ENCODE data around the gene KCNN1. TPM values are rescaled to one million over a fixed set of nuclear protein-coding genes. Genes with fewer than 3 reads are reported as not detected.

Gene KCNN1
- total RNA-seq, 1 experiment from 2014 or later, result 9.2 TPM

DNA sequence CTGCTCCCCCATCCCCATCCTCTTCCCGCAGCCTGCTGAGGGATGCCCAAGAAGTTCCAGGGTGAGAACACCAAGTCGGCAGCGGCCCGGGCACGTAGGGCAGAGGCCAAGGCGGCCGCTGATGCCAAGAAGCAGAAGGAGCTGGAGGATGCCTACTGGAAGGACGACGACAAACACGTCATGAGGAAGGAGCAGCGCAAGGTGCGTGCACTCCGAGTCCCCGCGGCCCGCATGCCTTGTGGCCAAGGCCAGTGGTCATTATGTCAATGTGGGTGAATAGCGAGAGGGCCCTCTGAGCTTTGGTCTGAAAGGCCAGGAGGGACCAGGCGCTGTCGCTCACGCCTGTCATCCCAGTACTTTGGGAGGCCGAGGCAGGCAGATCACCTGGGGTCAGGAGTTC, 30.5 kb upstream of the KCNN1 start:
- H3K36me3 Mint-ChIP-seq (ENCODE audit: insufficient read depth in 1 of 3, low read depth in 3 of 3), result peaks cover 6 to 26% (median 24%) of the 10 kb centered on the region in 3 experiments; a peak in 4 of 7 replicates
- H3K27me3 Mint-ChIP-seq (ENCODE audit: low read depth), result no peaks in the 10 kb centered on the region
- Histone ChIP-seq H2BK12ac (ENCODE audit: insufficient read length, low read depth, low read length) (no peak overlapping the region), H4K20me1 (ENCODE audit: control insufficient read depth, insufficient read depth, insufficient read length) (peaks cover 2% of the 10 kb centered on the region), H2AK5ac (ENCODE audit: insufficient read length, low read length) (no peak overlapping the region), H3K14ac (ENCODE audit: insufficient read depth, low read length) (no peak overlapping the region), H2AFZ (ENCODE audit: low read length) (no peak overlapping the region), H3K27me3 (ENCODE audit: insufficient read depth, low read length) (no peaks in the 10 kb centered on the region), H3K4ac (ENCODE audit: low read depth, low read length) (no peak overlapping the region), H3T11ph (ENCODE audit: low read length) (no peak overlapping the region), H3K9ac (ENCODE audit: extremely low read depth, insufficient read length, low read length) (no peak overlapping the region), H3K4me2 (ENCODE audit: insufficient read depth, insufficient read length, low read length) (no peak overlapping the region), H3K79me2 (ENCODE audit: insufficient read depth, low read length) (peaks cover 2% of the 10 kb centered on the region; the same call in 1 of the 2 replicates), H3K79me1 (ENCODE audit: insufficient read depth, low read depth, low read length, poor library complexity, severe bottlenecking) (no peaks in the 10 kb centered on the region), H3K18ac (ENCODE audit: insufficient read length, low read depth, low read length) (no peak overlapping the region), H2BK5ac (ENCODE audit: insufficient read length, low read length) (no peak overlapping the region), H2BK15ac (ENCODE audit: low read depth, low read length) (no peak overlapping the region), H4K8ac (replicated peaks; ENCODE audit: insufficient read length, low read depth, low read length) (no peak overlapping the region), H3K4me1 (ENCODE audit: insufficient read depth, low read length) (peaks cover 3% of the 10 kb centered on the region; the same call in 1 of the 2 replicates), H4K5ac (ENCODE audit: insufficient read length, low read depth, low read length) (no peak overlapping the region), H3K56ac (ENCODE audit: insufficient read length, low read depth, low read length) (no peak overlapping the region), H3K27ac (ENCODE audit: insufficient read length, low read depth, low read length) (no peak overlapping the region), H3K23me2 (ENCODE audit: insufficient read length, low read depth, low read length, poor library complexity, severe bottlenecking) (peaks cover 12% of the 10 kb centered on the region), H3K9me3 (ENCODE audit: control insufficient read depth, low read depth, low read length) (no peaks in the 10 kb centered on the region), H3K23ac (ENCODE audit: insufficient read length, low read depth, low read length) (no peak overlapping the region), H2BK120ac (ENCODE audit: low read depth, low read length, poor library complexity, severe bottlenecking) (no peak overlapping the region), H2BK20ac (ENCODE audit: low read depth, low read length, poor library complexity, severe bottlenecking) (no peak overlapping the region), H4K91ac (ENCODE audit: insufficient read length, low read depth, low read length) (no peak overlapping the region)
- no peaks in the 10 kb centered on the region for H3K9me3 Mint-ChIP-seq
- no peak overlapping the region for H3K27ac Mint-ChIP-seq
- no CpG with 5 or more reads among the region's 21 CpGs for WGBS (ENCODE audit: extremely low coverage, insufficient read length, low lambda C conversion rate)
- no peak for DNase-seq
- TF ChIP-seq, protein P1, sequence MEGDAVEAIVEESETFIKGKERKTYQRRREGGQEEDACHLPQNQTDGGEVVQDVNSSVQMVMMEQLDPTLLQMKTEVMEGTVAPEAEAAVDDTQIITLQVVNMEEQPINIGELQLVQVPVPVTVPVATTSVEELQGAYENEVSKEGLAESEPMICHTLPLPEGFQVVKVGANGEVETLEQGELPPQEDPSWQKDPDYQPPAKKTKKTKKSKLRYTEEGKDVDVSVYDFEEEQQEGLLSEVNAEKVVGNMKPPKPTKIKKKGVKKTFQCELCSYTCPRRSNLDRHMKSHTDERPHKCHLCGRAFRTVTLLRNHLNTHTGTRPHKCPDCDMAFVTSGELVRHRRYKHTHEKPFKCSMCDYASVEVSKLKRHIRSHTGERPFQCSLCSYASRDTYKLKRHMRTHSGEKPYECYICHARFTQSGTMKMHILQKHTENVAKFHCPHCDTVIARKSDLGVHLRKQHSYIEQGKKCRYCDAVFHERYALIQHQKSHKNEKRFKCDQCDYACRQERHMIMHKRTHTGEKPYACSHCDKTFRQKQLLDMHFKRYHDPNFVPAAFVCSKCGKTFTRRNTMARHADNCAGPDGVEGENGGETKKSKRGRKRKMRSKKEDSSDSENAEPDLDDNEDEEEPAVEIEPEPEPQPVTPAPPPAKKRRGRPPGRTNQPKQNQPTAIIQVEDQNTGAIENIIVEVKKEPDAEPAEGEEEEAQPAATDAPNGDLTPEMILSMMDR (conservative IDR thresholded peaks at IDR 0.05), result no peak
- H3K4me1 Mint-ChIP-seq, result peaks cover 10 to 14% of the 10 kb centered on the region in 2 experiments
- no peak overlapping the region for H3K4me3 Mint-ChIP-seq

Measured in H9 (cell line).